Suprapubic skin (tissue), 4 donors: ENCODE data around the gene NRP1. TPM values are rescaled to one million over a fixed set of nuclear protein-coding genes. Genes with fewer than 3 reads are reported as not detected.

ENCODE experiments used
- DNase-seq, 2 donors: peaks; one replicate each; pipeline ENCODE4 v3.0.0-alpha.2; 2019; ENCODE audit warnings: low spot score in 2 of 2
- H3K27ac ChIP-seq: fragments of 200-600 bp; sonication (generic); one replicate; pipeline ENCODE4 v1.5.1; 2019
- H3K27me3 ChIP-seq: fragments of 200-600 bp; sonication (generic); one replicate; pipeline ENCODE4 v1.5.1; 2019
- H3K36me3 ChIP-seq: fragments of 200-600 bp; sonication (generic); one replicate; pipeline ENCODE4 v1.5.1; 2019
- H3K4me1 ChIP-seq: fragments of 200-600 bp; sonication (generic); one replicate; pipeline ENCODE4 v1.5.1; 2019
- H3K4me3 ChIP-seq: fragments of 200-600 bp; sonication (generic); one replicate; pipeline ENCODE4 v1.5.1; 2019; ENCODE audit warnings: mild to moderate bottlenecking
- H3K9me3 ChIP-seq: fragments of 200-600 bp; sonication (generic); one replicate; pipeline ENCODE4 v1.5.1; 2019
- EP300 ChIP-seq: sonication (generic); formaldehyde crosslinking; IDR thresholded peaks from one replicate; pipeline ENCODE4 v1.6.1; 2017; ENCODE audit warnings: antibody characterized with exemption
- POLR2A ChIP-seq, 2 donors: fragments of 450-650 bp; IDR thresholded peaks; one replicate each; pipeline ENCODE4 v1.6.1; 2017; ENCODE audit warnings: antibody characterized with exemption in 2 of 2, mild to moderate bottlenecking in 2 of 2, moderate library complexity in 2 of 2
- POLR2AphosphoS5 ChIP-seq, 3 donors: sonication (generic); formaldehyde crosslinking; IDR thresholded peaks; one replicate each; pipeline ENCODE4 v1.6.1; 2017; ENCODE audit warnings: antibody characterized with exemption in 3 of 3
- WGBS: methylation state at CpG from one replicate; pipeline ENCODE4 v1.1.5; 2018; 5-methylcytosine and 5-hydroxymethylcytosine counted together
- total RNA-seq, 4 donors: library from RNA; depleted of rRNA; stranded (reverse); fragments of >200 nt; gene quantifications; one replicate each; pipeline ENCODE4 v1.1.0, GENCODE V29; 2016
- TF ChIP-seq, protein P1 (sequence below), 2 donors: fragments of 200-600 bp in 1 of 2; fragments of 450-650 bp in 1 of 2; sonication (generic) in 1 of 2; IDR thresholded peaks; one replicate each; pipeline ENCODE4 v1.5.1; 2016 to 2019; ENCODE audit warnings: antibody characterized with exemption in 2 of 2, mild to moderate bottlenecking in 1 of 2, moderate library complexity in 1 of 2

Gene NRP1
- total RNA-seq, 4 donors from 2014 or later, result 9.5 to 23.7 (median 18.2) TPM

DNA sequence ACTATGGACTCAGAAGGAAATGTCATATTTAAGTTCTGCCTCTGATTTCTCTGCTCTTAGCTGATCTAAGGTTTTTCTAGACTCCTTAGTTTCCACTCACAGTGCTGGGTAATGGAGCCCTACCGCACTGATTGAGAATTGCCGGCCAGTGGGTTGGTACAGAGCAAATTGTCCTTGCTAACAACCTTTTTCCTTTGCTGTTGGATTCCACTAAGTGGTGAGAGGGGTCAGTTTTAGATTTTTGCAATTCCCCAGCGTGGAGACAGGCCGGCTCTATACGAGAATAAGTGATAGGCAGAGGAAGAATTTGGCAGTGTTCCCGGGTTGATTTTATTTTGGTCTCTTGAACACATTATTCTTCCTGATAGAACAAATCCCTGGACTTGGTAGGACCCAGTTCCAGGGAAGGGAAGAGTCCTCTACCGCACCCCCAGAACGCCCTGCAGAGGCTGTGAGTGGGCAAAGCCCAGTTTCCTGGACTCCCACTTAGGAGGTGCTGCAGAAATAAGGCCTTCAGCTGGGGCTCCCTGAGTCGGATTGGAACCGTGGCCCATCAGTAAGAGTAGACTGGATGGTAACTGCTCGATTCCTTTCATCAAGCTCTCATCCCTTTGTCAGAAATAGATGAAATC lies 3.0 kb upstream of the NRP1 start:
- Histone ChIP-seq H3K9me3 (no peaks in the 10 kb centered on the region), H3K27me3 (no peaks in the 10 kb centered on the region), H3K36me3 (no peaks in the 10 kb centered on the region), H3K4me1 (peaks cover 44% of the 10 kb centered on the region), H3K27ac (peak overlapping the region; percentile 89), H3K4me3 (peak overlapping the region; percentile 77)
- TF ChIP-seq, protein P1, sequence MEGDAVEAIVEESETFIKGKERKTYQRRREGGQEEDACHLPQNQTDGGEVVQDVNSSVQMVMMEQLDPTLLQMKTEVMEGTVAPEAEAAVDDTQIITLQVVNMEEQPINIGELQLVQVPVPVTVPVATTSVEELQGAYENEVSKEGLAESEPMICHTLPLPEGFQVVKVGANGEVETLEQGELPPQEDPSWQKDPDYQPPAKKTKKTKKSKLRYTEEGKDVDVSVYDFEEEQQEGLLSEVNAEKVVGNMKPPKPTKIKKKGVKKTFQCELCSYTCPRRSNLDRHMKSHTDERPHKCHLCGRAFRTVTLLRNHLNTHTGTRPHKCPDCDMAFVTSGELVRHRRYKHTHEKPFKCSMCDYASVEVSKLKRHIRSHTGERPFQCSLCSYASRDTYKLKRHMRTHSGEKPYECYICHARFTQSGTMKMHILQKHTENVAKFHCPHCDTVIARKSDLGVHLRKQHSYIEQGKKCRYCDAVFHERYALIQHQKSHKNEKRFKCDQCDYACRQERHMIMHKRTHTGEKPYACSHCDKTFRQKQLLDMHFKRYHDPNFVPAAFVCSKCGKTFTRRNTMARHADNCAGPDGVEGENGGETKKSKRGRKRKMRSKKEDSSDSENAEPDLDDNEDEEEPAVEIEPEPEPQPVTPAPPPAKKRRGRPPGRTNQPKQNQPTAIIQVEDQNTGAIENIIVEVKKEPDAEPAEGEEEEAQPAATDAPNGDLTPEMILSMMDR (IDR thresholded peaks at IDR 0.05), result peak in 1 of 2 donors; percentile 8
- TF ChIP-seq POLR2AphosphoS5 (IDR thresholded peaks at IDR 0.05), result no peak
- no peak for DNase-seq
- 44% methylated on average over 11 of the region's 11 CpGs for WGBS

DNA sequence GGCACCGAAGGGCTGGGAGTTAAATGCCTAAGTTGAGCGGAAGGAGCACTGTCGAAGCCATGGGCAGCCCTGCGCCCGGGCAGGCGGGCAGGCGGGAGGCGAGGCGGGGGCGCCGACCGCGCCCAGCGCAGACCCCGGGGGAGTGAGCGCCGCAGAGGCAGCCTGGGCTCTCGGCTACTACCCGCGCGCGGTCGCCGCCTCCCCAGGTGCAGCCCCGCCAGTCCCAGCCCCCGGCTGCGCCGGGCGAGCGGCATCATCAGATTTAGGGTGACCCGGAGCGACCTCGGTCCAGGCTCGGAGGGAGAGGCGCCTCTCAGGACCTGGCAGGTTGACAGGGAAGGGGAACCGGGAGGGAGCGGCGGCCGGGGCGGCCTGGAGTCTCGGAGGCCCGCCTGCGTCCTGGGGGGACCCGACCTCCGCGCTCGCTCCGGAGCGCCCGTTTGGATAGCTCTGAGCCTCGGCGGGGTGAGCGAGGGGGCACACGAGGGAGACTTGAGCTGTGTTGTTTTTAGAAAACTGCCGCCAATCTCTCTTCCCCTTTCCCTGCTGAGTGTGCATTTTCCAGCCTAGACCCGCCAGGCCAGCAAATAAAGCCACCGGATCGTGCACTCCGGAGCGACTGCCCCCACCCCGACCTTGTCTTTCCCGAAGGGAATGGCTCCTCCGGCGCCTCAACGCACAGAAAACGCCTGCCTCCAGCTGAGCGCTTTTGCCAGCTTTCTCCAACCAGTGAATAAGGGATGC lies 2.3 kb upstream of the NRP1 start:
- H3K4me1 ChIP-seq, result peaks cover 46% of the 10 kb centered on the region
- DNase-seq, result peak in 1 of 2 donors; percentile 74
- no peaks in the 10 kb centered on the region for H3K27me3 ChIP-seq
- H3K4me3 ChIP-seq, result peak overlapping the region; percentile 77
- 8% methylated on average over 13 of the region's 67 CpGs for WGBS
- TF ChIP-seq, protein P1 (IDR thresholded peaks at IDR 0.05), result no peak
- TF ChIP-seq EP300 (no peak), POLR2AphosphoS5 (IDR thresholded peaks at IDR 0.05) (no peak), POLR2A (IDR thresholded peaks at IDR 0.05) (no peak)
- H3K36me3 ChIP-seq, result no peaks in the 10 kb centered on the region
- peak overlapping the region; percentile 89 for H3K27ac ChIP-seq
- H3K9me3 ChIP-seq, result no peaks in the 10 kb centered on the region

DNA sequence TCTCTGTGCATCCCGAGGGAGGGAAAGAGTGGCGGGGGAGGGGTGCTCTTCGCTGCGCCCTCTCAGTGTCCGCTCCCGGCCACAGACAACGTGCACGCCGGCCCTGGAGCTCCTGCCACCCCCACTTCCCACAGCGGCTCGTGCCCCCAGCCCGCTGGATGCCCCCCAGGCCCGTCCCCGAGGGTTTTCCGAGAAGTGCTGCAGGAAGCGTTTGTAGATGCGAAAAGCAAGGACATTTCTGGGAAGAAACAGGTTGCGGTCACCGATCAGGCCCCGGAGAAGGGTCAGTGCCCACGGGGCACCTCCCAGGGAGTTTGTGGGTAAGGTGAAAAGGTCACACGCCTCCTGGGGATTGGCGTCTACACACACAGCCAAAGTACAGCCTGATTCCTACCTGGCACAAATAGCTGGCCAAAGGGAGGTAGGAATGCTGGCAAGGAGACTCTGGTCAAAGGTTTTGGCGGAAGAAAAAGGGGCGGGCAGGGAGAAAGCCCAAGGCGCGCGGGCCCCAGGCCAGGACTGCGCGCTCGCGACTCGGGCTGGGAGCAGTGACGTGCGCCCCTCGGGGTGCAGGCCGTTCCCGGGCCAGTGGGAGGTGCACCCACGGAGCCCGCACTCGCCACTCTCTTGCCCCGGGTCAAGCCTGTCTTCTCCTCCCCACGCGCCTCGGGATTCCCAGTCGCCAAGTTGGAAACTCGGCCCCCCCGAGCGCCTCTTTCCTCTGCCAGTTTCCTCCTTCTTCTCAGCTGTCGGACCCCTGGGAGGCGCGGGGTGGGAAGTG lies 1.5 kb upstream of the NRP1 start:
- Histone ChIP-seq H3K27me3 (no peaks in the 10 kb centered on the region), H3K9me3 (no peaks in the 10 kb centered on the region), H3K36me3 (no peaks in the 10 kb centered on the region), H3K4me3 (peak overlapping the region; percentile 77), H3K27ac (peak overlapping the region; percentile 89), H3K4me1 (peaks cover 47% of the 10 kb centered on the region)
- WGBS, result 1% methylated on average over 22 of the region's 52 CpGs
- TF ChIP-seq, protein P1 (IDR thresholded peaks at IDR 0.05), result no peak
- TF ChIP-seq POLR2A (IDR thresholded peaks at IDR 0.05) (peak in 1 of 2 donors; percentile 24), EP300 (no peak)
- DNase-seq, result peak; percentile 74 to 82

DNA sequence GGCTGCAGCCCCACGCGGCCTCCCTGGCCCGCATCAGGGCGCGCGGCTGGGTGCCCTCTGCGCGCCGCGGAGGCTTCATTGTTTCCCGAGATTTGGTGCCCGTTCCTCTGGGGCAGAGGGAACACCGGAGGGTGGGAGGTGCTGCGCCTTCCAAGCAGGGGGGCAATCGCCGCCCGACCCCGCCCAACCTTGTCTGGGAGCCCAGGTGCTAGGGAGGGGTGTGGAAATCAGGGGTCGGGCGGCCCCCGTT lies 1.0 kb upstream of the NRP1 start:
- WGBS, result 0% methylated on average over 17 of the region's 21 CpGs
- no peak for DNase-seq
- H3K36me3 ChIP-seq, result no peaks in the 10 kb centered on the region
- H3K9me3 ChIP-seq, result no peaks in the 10 kb centered on the region
- peak overlapping the region; percentile 89 for H3K27ac ChIP-seq
- H3K4me1 ChIP-seq, result peaks cover 52% of the 10 kb centered on the region
- H3K27me3 ChIP-seq, result no peaks in the 10 kb centered on the region
- TF ChIP-seq, protein P1 (IDR thresholded peaks at IDR 0.05), result no peak
- TF ChIP-seq POLR2A (IDR thresholded peaks at IDR 0.05) (no peak), EP300 (no peak), POLR2AphosphoS5 (IDR thresholded peaks at IDR 0.05) (no peak)
- H3K4me3 ChIP-seq, result peak overlapping the region; percentile 77
